WTC11 (cell line): ENCODE data around the gene ZFX.

Source experiments
- CTCF ChIP-seq: fragments of 200-600 bp; IDR thresholded peaks from 2 replicates; pipeline ENCODE4 v1.8.0; 2022; ENCODE audit warnings: antibody characterized with exemption
- MAX ChIP-seq: sonication (generic); formaldehyde crosslinking; IDR thresholded peaks from 2 replicates; pipeline ENCODE4 v1.8.0; 2022; ENCODE audit warnings: mild to moderate bottlenecking, missing genetic modification reagents
- NFYB ChIP-seq: sonication (generic); formaldehyde crosslinking; conservative IDR thresholded peaks from 2 replicates; pipeline ENCODE4 v1.8.0; 2022; ENCODE audit warnings: low read depth, missing genetic modification reagents
- NR1H2 ChIP-seq: sonication (generic); formaldehyde crosslinking; IDR thresholded peaks from 2 replicates; pipeline ENCODE4 v1.9.0; 2021; ENCODE audit warnings: mild to moderate bottlenecking, moderate library complexity, missing genetic modification reagents
- RELA ChIP-seq: sonication (generic); formaldehyde crosslinking; IDR thresholded peaks from 2 replicates; pipeline ENCODE4 v1.8.1; 2022; ENCODE audit warnings: missing genetic modification reagents, mild to moderate bottlenecking, borderline replicate concordance
- USF2 ChIP-seq: sonication (generic); formaldehyde crosslinking; IDR thresholded peaks from 2 replicates; pipeline ENCODE4 v1.8.1; 2023; ENCODE audit warnings: mild to moderate bottlenecking, missing genetic modification reagents, moderate library complexity

GRCh38 chrX:24186483-24186882 lies 37.0 kb downstream of the ZFX start:
- TF ChIP-seq CTCF (no peak), NFYB (CRISPR knock-in tag) (no peak), MAX (CRISPR knock-in tag) (no peak), NR1H2 (CRISPR knock-in tag) (no peak), RELA (no peak), USF2 (CRISPR knock-in tag) (no peak)
